Keratinocyte (primary cell): ENCODE results near the gene CDH13.

Source experiments
- CTCF ChIP-seq, 3 experiments: IDR thresholded peaks in 1 of 3; conservative IDR thresholded peaks in 1 of 3; optimal IDR thresholded peaks in 1 of 3; 2 replicates in 2 of 3; 3 replicates in 1 of 3; pipeline versions ENCODE3 to v1.5.1; 2011; ENCODE audit warnings: low read length in 3 of 3, mild to moderate bottlenecking in 3 of 3, moderate library complexity in 2 of 3, control low read depth in 1 of 3, inconsistent platforms in 1 of 3; ENCODE audit not compliant: insufficient read depth in 2 of 3; ENCODE audit errors: extremely low read depth in 1 of 3
- EZH2 ChIP-seq: IDR thresholded peaks from one replicate; pipeline ENCODE4 v1.6.1; 2012; ENCODE audit warnings: inconsistent platforms, mild to moderate bottlenecking, low read length, moderate library complexity

- no peak for TF ChIP-seq EZH2
- no peak for TF ChIP-seq CTCF (optimal IDR thresholded peaks at IDR 0.05 in 1 of 3, IDR thresholded peaks at IDR 0.05 in 1 of 3, conservative IDR thresholded peaks at IDR 0.05 in 1 of 3; ENCODE audit: extremely low read depth in 1 of 3, insufficient read depth in 2 of 3, low read length in 3 of 3)
These were observed 121.3 kb downstream of the CDH13 start for GRCh38 chr16:82748026-82748425.
